HUES48 (cell line): Measurements from ENCODE around the gene TP53TG3D.
"Not testable (repeated sequence)": the region's sequence is repeated elsewhere in the genome, so short reads cannot be mapped to it uniquely, and the experiment has no call there.

ENCODE experiments used
- H3K27ac ChIP-seq: one replicate; pipeline ENCODE4 v1.7.0; 2013; ENCODE audit warnings: low read depth, low read length, inconsistent platforms
- H3K27me3 ChIP-seq: 2 replicates; pipeline ENCODE4 v1.6.1; 2013; ENCODE audit warnings: mild to moderate bottlenecking, low read length; ENCODE audit not compliant: control insufficient read depth, insufficient read depth
- H3K36me3 ChIP-seq: 2 replicates; pipeline ENCODE4 v1.6.1; 2013; ENCODE audit warnings: low read length; ENCODE audit not compliant: control insufficient read depth, insufficient read depth
- H3K4me1 ChIP-seq: 2 replicates; pipeline ENCODE4 v1.6.1; 2013; ENCODE audit warnings: mild to moderate bottlenecking, low read length; ENCODE audit not compliant: control insufficient read depth, insufficient read depth
- H3K4me3 ChIP-seq: 2 replicates; pipeline ENCODE4 v1.5.1; 2013; ENCODE audit warnings: mild to moderate bottlenecking, low read depth, low read length
- H3K9ac ChIP-seq: 2 replicates; pipeline ENCODE4 v1.6.1; 2013; ENCODE audit warnings: mild to moderate bottlenecking, low read depth, low read length, moderate library complexity
- H3K9me3 ChIP-seq: 2 replicates; pipeline ENCODE4 v1.6.1; 2013; ENCODE audit warnings: low read length; ENCODE audit not compliant: control insufficient read depth, insufficient read depth

TP53TG3D gene

GRCh38 chr16:32252986-32253385, at the start of gene TP53TG3D:
TSS of gene TP53TG3D (plus strand) at chr16:32253286. CDS start at chr16:32253354, 68 bp downstream.
- not testable (repeated sequence) for H3K27me3 ChIP-seq, H3K4me1 ChIP-seq, H3K9me3 ChIP-seq, H3K4me3 ChIP-seq, H3K27ac ChIP-seq, H3K36me3 ChIP-seq, H3K9ac ChIP-seq

DNA sequence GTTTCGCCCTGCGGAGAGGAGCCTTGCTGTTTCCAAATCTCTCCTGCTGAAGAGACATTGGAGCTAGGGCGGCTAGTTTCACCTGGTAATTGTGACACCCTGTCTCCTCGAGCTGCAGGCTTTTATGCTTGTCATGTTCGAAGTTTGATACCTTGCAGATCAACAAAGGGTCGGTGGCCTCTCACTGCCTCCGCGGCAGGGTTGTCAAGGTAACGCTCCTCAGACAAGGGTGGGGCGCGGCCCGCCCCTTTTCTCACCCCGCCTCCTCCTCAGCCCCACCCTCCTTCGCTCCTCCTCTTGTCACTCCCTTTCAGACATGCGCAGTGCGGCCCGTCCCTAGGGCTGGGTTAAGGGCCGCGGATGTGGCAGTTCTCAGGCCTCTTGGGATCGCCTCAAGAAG, 421 bp downstream of the TP53TG3D start:
- not testable (repeated sequence) for H3K27ac ChIP-seq, H3K27me3 ChIP-seq, H3K4me3 ChIP-seq, H3K36me3 ChIP-seq, H3K9me3 ChIP-seq, H3K4me1 ChIP-seq, H3K9ac ChIP-seq

DNA sequence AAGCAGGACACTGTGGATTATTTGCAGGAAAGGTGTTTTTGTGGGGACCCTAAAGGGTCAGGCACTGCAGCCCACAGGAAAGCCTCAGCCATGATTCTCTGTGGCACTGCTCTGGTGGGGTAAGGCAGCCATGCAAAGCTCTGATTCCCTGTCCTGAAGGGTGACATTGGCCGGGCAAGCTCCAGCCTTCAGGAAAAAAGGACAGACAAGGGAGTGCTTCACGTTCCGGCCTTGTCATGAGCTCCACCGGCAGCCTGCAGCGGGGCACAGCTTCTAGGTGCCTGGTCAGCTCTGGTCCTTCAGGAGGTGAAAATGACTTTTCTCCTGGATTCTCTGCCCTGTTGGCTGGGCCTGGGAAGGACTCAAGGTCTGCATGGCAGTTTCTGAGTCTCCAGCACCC, 8.4 kb downstream of the TP53TG3D start:
- H3K36me3 ChIP-seq, H3K9ac ChIP-seq, H3K27ac ChIP-seq, H3K27me3 ChIP-seq, H3K4me1 ChIP-seq, H3K9me3 ChIP-seq, H3K4me3 ChIP-seq: not testable (repeated sequence)

DNA sequence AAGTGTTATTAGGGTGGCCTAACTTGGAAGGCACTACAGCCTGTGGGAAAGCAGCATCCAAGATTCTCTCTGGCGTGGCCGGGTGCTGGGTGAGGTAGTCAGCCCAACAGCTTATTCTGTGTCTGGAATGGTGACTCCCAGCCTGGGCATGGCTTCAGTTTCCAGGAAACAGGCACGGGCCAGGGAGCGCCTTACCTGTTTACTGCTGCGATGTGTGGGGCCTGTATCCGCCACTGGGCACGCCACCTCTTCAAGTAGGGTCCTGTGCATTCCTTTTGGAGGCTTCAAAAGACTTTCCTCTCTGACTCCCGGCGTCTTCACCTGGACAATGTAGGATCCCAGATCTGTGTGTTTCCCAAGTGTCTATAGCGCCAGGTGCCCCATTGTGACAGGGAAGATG, 10.5 kb downstream of the TP53TG3D start:
- H3K27me3 ChIP-seq, H3K36me3 ChIP-seq, H3K4me3 ChIP-seq, H3K9ac ChIP-seq, H3K27ac ChIP-seq, H3K9me3 ChIP-seq, H3K4me1 ChIP-seq: not testable (repeated sequence)

GRCh38 chr16:32281910-32282309, 28.8 kb downstream of the TP53TG3D start:
- H3K36me3 ChIP-seq, H3K27me3 ChIP-seq, H3K4me3 ChIP-seq, H3K4me1 ChIP-seq, H3K9me3 ChIP-seq, H3K9ac ChIP-seq, H3K27ac ChIP-seq: not testable (repeated sequence)

GRCh38 chr16:32283024-32283423, 29.9 kb downstream of the TP53TG3D start:
- not testable (repeated sequence) for H3K4me3 ChIP-seq, H3K27ac ChIP-seq, H3K9ac ChIP-seq, H3K9me3 ChIP-seq, H3K27me3 ChIP-seq, H3K36me3 ChIP-seq, H3K4me1 ChIP-seq

- not testable (repeated sequence) for H3K27me3 ChIP-seq, H3K4me1 ChIP-seq, H3K27ac ChIP-seq, H3K4me3 ChIP-seq, H3K9ac ChIP-seq, H3K36me3 ChIP-seq, H3K9me3 ChIP-seq
These were observed 30.9 kb downstream of the TP53TG3D start for GRCh38 chr16:32283917-32284495.

- not testable (repeated sequence) for H3K4me1 ChIP-seq, H3K4me3 ChIP-seq, H3K27me3 ChIP-seq, H3K9me3 ChIP-seq, H3K27ac ChIP-seq, H3K9ac ChIP-seq, H3K36me3 ChIP-seq
These were observed 32.0 kb downstream of the TP53TG3D start for GRCh38 chr16:32284800-32285796.

DNA sequence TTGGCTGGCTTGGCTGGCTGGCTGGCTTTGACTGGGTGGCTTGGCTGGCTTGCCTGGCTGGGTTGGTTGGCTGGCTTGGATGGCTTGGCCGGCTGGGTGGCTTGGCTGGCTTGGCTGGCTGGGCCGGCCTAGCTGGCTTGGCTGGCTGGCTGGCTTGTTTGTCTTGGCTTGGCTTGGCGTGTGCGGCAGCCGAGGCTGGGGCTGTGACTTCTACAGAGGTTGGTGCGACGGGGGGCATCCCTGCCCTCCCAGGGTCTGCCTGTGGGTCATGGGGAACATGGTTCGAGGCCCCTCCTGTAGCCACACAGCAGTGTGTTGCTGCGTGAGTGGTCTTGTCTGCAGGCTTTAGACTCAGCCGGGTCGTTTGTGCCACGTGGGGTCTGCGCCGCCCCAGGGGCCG, 33.1 kb downstream of the TP53TG3D start:
- not testable (repeated sequence) for H3K36me3 ChIP-seq, H3K9me3 ChIP-seq, H3K9ac ChIP-seq, H3K27me3 ChIP-seq, H3K4me1 ChIP-seq, H3K27ac ChIP-seq, H3K4me3 ChIP-seq

DNA sequence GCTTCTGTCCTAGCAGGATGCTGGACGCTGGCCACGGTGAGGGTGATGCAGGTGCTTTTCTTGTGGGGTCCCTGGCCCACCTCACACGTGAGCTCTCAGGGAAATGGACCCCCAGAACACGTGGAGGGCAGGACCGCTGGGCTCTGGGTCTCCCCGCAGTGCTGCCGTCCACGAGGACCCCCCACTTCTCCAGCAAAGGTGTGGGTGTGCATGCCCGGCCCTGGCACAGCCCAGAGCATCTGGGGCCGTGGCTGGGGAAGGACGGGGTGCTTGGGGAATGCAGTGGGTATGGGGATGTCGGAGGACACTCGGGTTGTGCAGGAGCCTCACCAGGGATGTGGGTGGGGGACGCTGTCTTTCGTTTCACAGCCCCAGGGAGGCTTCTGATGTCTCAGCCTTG, 34.7 kb downstream of the TP53TG3D start:
- not testable (repeated sequence) for H3K27ac ChIP-seq, H3K27me3 ChIP-seq, H3K4me3 ChIP-seq, H3K36me3 ChIP-seq, H3K4me1 ChIP-seq, H3K9me3 ChIP-seq, H3K9ac ChIP-seq

GRCh38 chr16:32289197-32289596, 36.1 kb downstream of the TP53TG3D start:
- H3K27me3 ChIP-seq, H3K9me3 ChIP-seq, H3K9ac ChIP-seq, H3K4me1 ChIP-seq, H3K27ac ChIP-seq, H3K36me3 ChIP-seq, H3K4me3 ChIP-seq: not testable (repeated sequence)
